Measurements from ENCODE around the gene PTMA.
"Not testable (repeated sequence)": the region's sequence is repeated elsewhere in the genome, so short reads cannot be mapped to it uniquely, and the experiment has no call there.

Gene PTMA

GRCh38 chr2:231717281-231718171, 9.2 kb downstream of the PTMA start:
- DNase-seq = no peak

GRCh38 chr2:231718799-231719198, 10.5 kb downstream of the PTMA start:
- no peak for DNase-seq

GRCh38 chr2:231720292-231720986, 12.1 kb downstream of the PTMA start:
- DNase-seq = no peak

- no peak for DNase-seq
Measured at GRCh38 chr2:231720987-231721966, 13.0 kb downstream of the PTMA start.

- DNase-seq = no peak
Measured at GRCh38 chr2:231722721-231723307, 14.5 kb downstream of the PTMA start.

- DNase-seq = no peak
Measured at GRCh38 chr2:231725476-231725875, 17.2 kb downstream of the PTMA start.

GRCh38 chr2:231726276-231726675, 18.0 kb downstream of the PTMA start:
- DNase-seq = no peak

- no peak for DNase-seq
Measured at GRCh38 chr2:231727621-231728020, 19.3 kb downstream of the PTMA start.

GRCh38 chr2:231732604-231733003, 24.3 kb downstream of the PTMA start:
- DNase-seq = no peak

- DNase-seq = no peak
Measured at GRCh38 chr2:231737761-231738160, 29.4 kb downstream of the PTMA start.

- DNase-seq = no peak
Measured at GRCh38 chr2:231743376-231744116, 35.2 kb downstream of the PTMA start.

- DNase-seq = no peak
Measured at GRCh38 chr2:231745303-231746038, 37.1 kb downstream of the PTMA start.

- DNase-seq = not testable (repeated sequence)
Measured at GRCh38 chr2:231748153-231748896, 40.0 kb downstream of the PTMA start.

GRCh38 chr2:231749016-231749415, 40.7 kb downstream of the PTMA start:
- not testable (repeated sequence) for DNase-seq

GRCh38 chr2:231751042-231751815, 42.9 kb downstream of the PTMA start:
- no peak for DNase-seq

GRCh38 chr2:231752061-231752460, 43.7 kb downstream of the PTMA start:
- no peak for DNase-seq

- DNase-seq = no peak
Measured at GRCh38 chr2:231761735-231762134, 53.4 kb downstream of the PTMA start.

Data from amniotic stem cell (primary cell).